Stromal cell of bone marrow (primary cell): Measurements from ENCODE around the gene LAMA3.
A peak's percentile ranks its signal among the peaks of the same experiment; 100 is the strongest.

Experiments used
- DNase-seq: peaks from one replicate; pipeline ENCODE4 v3.0.0-alpha.2; 2012; ENCODE audit warnings: low read depth

The LAMA3 gene

DNA sequence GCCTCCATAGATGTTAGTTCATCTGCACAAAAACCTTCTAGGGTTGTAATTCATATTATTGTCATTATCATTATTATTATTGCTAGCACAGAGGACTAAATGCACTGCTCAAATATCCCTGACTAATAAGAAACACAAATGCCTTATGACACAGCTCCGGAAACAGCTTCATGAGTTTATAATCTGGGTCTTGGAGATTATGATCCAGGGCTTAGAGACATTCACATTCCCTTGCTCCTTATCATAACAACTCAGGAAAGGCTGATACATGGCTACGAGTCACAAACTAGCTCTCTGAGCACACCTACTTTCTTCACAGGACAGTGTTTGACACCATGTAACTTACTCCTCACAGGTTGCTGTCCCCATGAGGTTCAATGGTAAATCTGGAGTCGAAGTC lies 223.1 kb downstream of the LAMA3 start:
- DNase-seq = peak; percentile 15

DNA sequence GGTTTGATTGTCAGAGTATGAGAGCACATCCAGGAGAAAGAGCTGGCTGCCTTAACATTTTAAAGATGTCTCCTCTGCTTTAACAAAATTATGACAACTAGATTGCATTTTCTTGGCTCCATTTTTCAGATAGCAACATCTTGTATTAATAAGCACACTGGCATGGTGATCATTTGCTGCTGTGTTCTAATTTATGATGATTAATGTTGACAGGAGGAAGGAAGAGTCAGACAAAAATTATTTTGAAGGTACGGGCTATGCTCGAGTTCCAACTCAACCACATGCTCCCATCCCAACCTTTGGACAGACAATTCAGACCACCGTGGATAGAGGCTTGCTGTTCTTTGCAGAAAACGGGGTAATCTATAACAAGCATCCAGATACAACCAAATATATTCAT lies 227.1 kb downstream of the LAMA3 start:
- DNase-seq = no peak

DNA sequence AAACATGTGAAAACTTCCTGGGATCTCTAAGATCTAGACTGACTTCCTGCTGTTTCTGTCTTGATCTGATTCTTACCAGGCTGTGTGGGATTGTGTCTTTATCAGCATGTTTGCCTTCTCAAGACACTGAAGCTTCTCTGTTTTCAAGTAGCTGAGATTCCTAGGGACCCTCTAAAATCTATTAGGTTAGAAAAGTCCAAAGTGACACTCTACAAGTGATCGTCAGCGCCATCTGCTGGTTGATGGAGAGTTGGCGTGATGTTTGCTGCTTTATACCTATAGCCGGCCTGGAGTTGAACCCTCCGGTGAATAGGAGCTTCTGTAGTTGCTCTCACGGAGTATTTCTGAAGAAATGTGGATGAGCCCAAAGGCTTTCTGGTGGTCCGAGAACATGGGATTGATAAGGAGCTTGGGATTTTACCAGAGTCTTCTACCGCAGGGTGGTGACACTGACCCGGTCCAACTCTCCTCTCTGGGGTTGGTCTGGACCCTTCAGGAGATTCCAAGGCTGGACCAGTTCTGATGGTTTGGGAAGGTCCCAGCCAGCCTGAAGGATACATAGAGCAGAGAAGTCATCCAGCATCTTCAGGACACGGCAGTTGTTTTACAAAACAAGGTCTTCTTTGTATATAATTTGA lies 229.3 kb downstream of the LAMA3 start:
- DNase-seq = peak; percentile 33

DNA sequence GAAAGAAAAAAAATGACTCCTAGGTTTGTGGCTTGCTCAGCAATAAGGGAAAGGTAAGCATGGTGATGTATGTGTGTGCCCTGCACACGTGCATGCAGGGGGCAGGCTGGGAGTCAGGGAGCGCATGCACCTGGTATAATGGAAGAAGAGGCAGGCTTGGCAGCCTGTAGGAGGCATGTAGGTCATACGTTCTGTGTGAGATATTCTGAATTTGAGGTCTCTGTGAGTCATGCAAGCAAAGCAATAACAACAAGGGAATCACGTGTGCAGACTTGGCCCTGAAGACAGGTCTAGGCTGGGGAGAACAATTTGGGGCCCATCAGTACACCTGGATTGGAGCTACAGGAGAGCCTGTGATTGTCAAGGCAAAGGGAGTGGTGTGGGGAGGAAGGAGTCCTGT lies 230.8 kb downstream of the LAMA3 start:
- no peak for DNase-seq

DNA sequence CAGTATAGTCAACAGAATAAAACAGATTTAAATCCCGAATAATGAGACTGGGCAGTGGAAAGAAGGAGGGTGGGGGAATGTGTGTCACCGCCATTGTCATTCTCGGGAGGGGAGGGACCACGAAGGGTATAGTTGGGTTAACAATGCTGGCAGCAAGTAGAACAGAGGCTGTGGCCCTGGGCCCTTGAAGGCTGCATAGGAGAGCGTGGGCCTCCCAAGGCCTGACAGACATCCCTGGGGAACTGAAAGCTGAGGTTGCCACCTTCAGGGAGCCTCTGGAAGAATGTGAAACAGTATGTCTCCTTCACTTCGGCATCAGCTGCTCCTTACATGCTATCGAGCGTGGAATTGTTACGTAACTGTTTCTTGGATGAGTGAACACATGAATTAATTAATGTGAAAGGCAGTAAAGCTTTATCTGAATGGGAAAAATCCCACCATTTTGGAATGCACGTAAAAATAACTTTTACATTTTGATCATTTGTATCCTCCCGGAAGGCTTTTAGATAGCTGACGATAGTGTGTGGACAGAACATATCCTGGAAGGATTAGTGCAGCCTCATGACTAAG lies 232.5 kb downstream of the LAMA3 start:
- no peak for DNase-seq

DNA sequence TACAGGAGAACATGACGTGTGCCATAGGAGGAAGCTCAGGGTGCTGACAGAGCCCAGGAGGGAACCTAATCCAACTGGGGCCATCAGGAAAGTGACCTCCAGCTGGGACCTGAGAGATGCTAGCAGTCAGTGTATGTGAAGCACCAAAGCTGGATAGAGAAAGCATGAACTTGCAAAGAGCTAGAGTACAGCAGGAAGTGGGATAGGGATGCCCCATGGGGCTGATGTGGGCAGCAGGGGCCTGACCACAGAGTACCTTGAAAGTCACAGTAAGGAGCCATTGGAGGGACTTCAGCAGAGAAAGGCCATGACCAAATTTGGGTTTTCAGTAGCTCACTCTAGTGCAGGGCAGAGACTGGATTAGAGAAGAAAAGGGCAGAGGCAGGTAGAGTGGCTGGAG lies 233.7 kb downstream of the LAMA3 start:
- DNase-seq = no peak

DNA sequence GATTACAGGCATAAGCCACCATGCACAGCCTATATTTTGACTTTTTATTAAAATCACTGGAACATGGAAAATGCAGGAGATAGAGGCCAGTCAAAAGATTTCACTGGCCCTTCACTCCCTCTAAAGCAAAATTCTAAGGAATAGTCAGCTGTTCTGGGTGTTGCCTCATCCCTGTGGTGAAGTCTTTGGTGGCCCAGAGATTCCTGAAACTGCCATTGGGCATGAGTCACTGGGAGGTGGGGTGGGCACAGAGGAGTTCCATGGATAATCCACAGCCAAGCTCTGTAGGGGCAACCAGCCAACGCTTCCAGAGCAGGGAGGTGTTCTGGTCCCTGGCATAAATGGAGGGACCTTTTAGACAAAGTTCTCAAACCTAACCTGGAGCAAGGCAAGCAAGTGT lies 235.6 kb downstream of the LAMA3 start:
- DNase-seq = peak; percentile 55

DNA sequence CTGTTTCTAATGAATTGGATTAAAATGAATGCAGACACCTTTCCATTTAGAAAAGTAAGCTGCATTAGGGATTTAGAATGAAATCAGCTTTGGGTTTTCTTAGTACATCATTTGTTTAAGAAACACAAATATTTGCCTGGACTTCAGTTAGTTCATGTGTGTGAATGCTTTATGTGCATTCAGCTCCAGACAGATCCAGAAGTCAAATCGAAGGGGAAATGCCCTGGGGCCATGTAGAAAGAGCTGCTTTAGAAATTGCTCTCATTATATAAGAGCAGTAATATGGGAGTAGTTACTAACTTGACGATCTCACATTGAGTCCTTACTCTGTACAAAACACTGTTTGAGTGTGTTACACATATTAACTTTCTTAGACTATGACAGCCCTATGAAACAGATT lies 237.3 kb downstream of the LAMA3 start:
- no peak for DNase-seq

DNA sequence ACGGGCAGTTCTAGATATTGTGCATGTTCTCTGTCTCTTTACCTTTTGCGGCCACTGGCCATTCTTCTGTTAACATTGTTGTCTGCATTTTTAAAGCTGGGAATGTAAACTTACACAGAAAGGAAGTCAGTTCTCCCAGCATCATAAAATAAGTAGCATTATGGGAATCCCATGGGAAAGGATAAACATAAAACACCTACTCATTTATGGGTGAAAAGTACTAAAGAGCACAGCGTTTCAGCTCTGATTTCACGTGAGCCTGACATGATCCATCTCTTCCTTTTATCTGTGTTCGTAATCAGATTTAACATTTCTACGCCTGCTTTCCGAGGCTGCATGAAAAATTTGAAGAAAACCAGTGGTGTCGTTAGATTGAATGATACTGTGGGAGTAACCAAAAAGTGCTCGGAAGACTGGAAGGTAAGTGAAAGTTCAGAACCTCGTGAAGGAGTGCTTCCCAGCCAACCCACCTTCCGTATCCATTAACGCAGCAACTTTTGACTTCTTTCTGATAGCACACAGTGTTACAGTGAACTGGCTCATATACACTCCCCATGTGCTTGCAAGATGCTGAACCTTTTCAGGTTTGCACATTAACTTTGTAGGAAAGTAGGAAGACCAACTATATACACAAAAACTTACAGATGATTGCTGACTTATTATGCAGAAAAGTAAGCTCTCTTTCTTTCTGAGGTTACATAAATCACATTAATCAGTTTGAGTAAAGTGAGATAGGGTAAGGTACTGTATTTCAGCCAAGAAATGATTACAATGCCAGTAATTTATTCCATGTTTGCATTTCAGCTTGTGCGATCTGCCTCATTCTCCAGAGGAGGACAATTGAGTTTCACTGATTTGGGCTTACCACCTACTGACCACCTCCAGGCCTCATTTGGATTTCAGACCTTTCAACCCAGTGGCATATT lies 238.8 kb downstream of the LAMA3 start:
- DNase-seq = no peak

DNA sequence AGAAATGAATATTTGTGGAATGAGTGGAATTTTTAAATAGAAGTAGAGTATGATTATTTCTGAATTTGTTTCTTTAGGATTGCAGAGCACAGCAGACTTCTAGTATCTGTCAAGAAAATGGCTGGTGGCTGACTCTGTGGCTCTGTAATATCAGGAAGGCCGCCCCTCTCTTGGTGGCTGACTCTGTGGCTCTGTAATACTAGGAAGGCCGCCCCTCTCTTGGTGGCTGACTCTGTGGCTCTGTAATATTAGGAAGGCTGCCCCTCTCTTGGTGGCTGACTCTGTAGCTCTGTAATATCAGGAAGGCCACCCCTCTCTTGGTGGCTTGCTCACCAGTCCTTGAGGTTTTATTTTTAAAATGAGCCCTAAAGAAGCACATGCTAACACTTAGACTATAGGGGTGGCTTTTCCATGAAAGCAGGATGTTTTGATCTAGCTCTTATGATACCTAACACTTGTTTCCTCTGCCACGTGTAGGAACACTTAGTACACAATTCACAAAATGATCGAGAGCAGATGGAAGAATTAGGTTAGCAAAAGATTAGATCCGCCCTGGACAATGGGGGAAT lies 240.2 kb downstream of the LAMA3 start:
- DNase-seq = no peak

DNA sequence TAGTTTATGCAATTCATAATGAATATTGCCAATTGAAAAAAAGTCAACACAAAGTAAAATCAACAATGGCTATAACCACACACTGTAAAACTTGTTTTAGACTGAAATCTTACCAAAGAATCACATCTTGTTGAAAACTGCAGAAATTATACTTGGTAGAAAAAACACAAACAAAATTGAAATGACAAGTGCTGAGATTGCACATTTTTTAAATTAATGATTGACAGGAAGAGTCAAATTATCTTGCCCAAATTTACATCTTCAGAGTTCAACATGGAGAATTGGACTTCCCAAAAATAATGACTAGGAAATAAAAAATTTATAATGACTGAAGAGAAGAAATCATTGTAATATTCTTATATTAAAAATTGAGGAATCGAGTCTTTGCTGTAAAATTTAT lies 240.7 kb downstream of the LAMA3 start:
- DNase-seq = no peak

DNA sequence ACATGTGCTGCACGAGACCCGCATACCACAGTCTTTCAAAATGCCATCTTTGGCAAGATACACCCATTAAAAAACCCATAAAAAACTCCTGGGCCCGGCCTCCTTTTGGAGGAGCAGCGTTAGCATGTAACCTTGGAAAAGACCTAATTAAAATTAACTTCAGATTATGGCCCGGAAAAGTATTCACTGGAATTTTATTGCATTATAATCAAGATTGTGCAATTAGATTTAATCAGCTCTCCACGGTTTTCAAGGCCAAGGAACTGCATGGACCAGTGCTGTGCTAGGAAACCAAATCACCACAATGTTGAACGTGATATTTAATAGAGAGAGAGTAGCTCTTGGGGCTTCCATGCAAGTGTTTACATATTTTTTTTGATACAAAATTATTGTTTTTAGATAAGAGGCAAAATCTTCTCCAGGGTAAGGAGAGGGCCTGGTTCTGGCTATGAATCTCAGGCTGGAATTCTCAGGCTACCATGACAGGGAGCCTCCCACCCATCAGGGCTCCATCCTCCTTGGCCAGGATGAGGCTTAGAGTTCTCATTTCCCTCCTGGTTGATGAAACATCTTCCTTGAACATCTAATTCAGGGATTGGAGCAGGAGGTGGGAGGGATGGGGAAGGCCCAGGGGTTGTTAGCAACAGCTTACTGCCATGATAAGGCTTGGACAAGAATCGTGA lies 243.3 kb downstream of the LAMA3 start:
- no peak for DNase-seq

DNA sequence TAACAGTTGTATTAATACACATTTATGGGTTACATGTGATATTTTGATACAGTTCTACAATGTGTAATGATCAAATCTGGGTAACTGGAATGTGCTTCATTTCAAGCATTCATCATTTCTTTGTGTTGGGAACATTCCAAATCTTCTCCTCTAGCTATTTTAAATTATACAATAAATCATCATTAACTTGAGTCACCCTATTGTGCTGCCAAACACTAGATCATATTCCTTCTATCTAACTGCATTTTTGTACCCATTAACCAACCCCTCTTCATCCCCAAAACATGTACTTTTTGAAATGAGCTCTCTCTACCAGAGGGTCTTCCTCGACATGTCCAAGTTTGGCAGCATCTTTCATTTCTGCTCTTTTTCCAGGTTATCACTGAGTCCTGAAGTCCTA lies 244.2 kb downstream of the LAMA3 start:
- peak; percentile 65 for DNase-seq

DNA sequence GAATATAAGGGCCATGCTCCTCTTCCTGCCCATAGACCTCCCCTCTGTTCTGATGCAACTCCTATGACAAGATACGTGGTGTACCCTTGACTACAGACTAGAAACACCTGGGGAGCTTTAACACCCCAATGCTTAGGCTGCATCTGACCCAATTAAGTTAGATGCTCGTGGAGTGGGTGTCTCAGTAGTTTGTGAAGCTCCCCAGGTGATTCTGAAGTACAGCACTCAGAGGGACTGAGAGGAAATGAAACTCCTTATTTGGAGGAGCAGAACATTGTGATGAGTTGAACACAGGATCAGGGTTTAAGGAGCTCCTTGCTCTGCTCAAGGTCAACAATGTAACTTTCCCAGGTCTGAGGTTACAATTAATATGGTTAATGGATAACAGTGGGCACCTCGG lies 245.0 kb downstream of the LAMA3 start:
- DNase-seq = no peak

DNA sequence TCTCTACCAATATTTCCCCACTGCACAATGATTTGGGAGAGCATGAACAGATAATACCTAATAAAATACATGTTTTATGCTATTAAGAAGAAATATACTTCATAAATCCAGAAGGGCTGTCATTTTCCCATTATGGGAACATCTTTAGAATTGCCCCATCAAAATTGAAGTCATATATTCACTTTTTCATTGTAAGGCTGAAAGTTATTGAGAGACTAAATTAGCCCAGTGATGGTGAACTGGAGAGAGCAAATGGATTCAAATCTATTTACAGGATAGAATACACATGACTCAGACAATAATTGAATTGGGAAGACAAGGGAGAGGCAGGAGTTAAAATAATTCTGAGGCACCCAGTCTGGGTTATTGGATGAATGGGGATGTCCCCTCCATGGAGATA lies 245.6 kb downstream of the LAMA3 start:
- DNase-seq = no peak

DNA sequence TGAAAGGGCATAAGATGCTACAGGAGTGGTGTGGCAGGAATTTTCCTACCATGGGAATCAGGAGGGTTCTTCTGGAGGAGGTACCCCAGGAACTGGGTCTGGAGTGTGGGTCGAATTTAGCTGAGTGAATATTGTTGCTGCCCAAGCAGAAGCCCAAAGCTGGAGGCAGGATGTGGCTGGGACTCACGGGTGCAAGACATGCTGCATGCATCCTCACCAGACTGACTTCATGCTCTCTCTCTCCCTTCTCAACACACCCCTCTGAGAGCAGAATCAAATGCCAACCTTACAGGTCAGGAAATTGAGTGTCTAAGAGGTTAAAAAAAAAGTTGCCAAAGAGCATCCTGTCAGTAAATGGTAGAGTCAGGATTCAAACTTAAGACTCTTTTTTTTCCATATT lies 246.6 kb downstream of the LAMA3 start:
- DNase-seq = no peak

DNA sequence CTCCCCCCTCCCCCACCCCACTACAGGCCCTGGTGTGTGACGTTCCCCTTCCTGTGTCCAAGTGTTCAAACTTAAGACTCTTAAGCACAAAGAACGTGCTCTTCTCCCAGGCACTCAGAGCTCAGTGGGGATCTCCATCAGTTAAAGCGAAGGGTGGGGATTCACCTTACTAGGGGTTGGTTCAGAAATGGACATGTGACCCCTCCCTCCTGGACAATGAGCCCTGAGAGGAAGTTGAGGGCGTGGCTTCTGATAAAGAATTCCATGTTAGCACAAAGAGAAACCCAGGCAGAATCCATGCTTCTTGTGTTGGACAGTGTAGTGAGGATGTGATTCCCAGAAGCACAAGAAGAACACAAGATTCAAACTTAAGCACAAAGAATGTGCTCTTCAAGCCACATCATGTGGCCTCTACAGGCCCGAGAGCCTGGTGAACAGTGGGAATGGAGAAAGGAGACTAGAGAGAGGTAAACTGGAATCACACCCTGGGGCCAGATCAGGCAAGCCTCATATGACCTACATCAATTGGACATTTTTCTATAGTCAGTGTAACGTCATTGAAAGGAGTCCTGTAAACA lies 247.2 kb downstream of the LAMA3 start:
- DNase-seq = no peak

DNA sequence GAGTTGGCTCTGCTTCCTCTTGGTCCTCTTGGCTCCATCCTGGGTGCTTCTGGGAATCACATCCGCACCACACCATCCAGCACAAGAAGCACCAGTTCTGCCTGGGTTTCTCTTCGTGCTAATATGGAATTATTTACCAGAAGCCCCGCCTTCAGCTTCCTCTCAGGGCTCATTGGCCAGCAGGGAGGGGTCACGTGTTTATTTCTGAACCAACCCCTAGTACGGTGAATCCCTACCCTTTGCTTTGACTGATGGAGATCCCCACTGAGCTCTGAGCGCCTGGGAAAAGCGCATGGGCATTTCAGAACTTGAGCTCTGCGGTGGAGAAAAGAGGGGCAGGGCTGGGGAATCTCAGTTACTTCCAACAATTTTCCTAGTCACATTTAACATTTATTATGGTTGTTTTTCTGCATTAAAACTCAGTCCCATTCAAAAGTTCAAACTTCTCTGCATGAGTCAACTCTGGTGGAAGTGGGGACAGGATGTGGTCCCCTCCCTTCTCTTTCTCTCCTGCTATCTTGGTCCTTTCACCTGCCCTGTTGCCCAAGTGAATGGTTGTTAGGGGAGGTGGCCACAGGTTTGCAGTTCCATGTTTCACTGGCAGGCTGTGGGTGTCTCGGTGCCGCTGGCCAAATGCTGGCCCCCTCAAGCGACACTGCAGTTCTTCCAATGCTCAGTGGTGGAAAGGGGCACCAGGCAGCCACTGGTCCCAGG lies 248.9 kb downstream of the LAMA3 start:
- DNase-seq = no peak

DNA sequence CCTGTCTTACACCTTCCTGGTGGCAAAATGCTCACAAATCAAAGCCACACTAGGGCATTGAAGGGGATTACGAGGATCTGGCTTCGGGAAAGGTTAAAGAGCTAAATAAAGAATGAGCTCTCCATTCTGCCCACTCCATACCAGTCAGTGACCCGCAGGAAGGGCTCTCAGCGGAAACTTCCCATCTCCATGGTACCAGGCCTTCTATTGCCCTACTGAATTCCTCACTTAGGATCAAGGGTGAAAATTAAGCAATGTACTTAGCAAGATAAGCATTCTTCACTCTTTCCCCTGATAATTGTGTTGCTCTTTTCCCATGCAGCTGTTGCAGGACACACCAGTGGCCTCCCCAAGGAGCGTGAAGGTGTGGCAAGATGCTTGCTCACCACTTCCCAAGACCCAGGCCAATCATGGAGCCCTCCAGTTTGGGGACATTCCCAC lies 249.7 kb downstream of the LAMA3 start:
- no peak for DNase-seq

DNA sequence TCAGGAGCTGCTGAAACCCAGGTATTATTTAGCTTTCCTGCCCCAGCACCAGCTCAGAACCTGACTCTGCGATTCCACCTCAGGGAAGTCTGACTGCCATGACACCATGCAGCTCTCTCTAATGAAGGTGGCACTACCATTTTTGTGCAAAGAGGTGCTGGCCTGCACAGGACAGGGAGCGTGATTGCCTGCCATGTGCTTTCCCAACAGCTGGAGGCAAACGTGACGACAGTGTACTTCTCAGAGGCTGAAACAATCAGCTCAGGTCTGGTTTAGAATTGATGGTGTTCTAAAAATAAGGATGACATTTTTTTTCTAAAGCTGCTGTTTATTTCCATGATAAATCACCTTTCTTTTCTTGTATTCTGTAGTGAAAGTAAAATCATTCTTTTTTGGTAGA lies 250.1 kb downstream of the LAMA3 start:
- DNase-seq = no peak

DNA sequence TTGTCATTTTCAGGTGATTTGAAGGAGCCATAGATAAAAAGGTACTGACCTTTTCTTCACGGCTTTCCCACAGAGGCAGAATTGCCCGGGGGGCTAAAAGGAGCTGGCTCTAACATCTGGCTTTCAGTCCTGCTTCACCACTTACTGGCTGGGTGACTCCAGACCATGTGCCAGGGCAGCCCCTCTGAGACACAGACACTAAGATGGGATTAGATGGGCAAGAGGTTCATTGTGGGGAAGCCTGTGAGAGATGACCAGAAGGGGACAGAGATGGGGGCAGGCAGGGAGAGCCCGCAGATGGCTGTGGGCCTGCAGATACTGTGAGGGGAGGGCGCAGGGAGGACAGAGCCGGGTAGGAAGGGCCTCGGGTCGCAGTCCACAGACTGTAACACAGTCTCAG lies 250.6 kb downstream of the LAMA3 start:
- no peak for DNase-seq
